Stomach (tissue), 4 donors: ENCODE measurements around the gene USP37.

Experiments used
- POLR2AphosphoS5 ChIP-seq, 3 donors: sonication (generic); formaldehyde crosslinking; IDR thresholded peaks; one replicate each; pipeline ENCODE4 v1.6.1; 2016; ENCODE audit warnings: antibody characterized with exemption in 3 of 3
- TF ChIP-seq, protein P1 (sequence below), 7 experiments: fragments of 450-650 bp in 4 of 7; fragments of 200-600 bp in 3 of 7; sonication (generic) in 3 of 7; IDR thresholded peaks; one replicate each; pipeline ENCODE4 v1.5.1; 2016 to 2019; ENCODE audit warnings: antibody characterized with exemption in 7 of 7, control low read depth in 2 of 7, mild to moderate bottlenecking in 1 of 7

- TF ChIP-seq, protein P1, sequence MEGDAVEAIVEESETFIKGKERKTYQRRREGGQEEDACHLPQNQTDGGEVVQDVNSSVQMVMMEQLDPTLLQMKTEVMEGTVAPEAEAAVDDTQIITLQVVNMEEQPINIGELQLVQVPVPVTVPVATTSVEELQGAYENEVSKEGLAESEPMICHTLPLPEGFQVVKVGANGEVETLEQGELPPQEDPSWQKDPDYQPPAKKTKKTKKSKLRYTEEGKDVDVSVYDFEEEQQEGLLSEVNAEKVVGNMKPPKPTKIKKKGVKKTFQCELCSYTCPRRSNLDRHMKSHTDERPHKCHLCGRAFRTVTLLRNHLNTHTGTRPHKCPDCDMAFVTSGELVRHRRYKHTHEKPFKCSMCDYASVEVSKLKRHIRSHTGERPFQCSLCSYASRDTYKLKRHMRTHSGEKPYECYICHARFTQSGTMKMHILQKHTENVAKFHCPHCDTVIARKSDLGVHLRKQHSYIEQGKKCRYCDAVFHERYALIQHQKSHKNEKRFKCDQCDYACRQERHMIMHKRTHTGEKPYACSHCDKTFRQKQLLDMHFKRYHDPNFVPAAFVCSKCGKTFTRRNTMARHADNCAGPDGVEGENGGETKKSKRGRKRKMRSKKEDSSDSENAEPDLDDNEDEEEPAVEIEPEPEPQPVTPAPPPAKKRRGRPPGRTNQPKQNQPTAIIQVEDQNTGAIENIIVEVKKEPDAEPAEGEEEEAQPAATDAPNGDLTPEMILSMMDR (IDR thresholded peaks at IDR 0.05): no peak
- TF ChIP-seq POLR2AphosphoS5 (IDR thresholded peaks at IDR 0.05): no peak
Observed at GRCh38 chr2:218578272-218578877, 10.2 kb upstream of the USP37 start.
